ENCODE data around the gene RAD54L. TPM values are rescaled to one million over a fixed set of nuclear protein-coding genes. Genes with fewer than 3 reads are reported as not detected.
"Not testable (repeated sequence)": the region's sequence is repeated elsewhere in the genome, so short reads cannot be mapped to it uniquely, and the experiment has no call there.

The RAD54L gene
- polyA plus RNA-seq, 1 donor from 2014 or later, result 1.1 TPM

DNA sequence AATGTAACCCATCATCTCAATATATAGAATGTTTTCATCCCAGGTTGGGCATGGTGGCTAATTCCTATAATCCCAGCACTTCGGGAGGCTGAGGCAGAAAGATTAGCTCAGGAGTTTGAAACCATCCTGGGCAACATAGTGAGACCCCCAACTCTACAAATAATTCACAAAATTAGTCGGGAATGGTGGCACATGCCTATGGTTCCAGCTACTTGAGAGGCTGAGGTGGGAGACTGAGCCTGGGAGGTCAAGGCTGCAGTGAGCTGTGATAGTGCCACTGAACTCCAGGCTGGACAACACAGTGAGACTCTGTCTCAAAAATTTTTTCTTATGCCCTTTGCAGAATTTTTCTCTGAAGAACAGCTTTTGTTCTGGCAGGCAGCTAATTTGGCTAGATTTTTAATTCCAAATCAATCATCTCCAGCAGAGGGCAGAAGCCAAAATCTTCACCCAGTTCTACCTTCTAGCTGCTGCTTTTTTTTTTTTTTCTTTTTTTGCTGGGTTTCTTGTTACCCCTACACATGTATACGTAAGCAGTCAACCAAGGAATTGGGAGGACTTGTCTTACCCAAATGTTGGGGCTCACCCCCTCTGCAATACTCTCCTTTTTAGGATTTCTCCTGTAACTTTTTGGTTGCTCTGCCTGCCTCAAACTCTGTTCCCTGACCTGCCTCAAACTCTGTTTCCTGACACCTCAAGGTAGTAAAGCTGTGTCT is 2.7 kb upstream of the RAD54L start:
- H4K20me1 ChIP-seq (ENCODE audit: insufficient read depth), result no peaks in the 10 kb centered on the region
- H3F3A ChIP-seq (ENCODE audit: insufficient read depth, low read length, poor library complexity, severe bottlenecking), result no peaks in the 10 kb centered on the region
- H3K27me3 ChIP-seq (ENCODE audit: insufficient read depth, low read depth, low read length), result no peaks in the 10 kb centered on the region
- H3K27ac ChIP-seq (ENCODE audit: low read length), result no peak overlapping the region
- no peak overlapping the region for H2AFZ ChIP-seq (ENCODE audit: low read depth, low read length)
- no peaks in the 10 kb centered on the region for H3K79me2 ChIP-seq (replicated peaks; ENCODE audit: insufficient read depth, low read length)
- no peaks in the 10 kb centered on the region for H3K9me3 ChIP-seq (ENCODE audit: low read length)
- no peak for TF ChIP-seq POLR2AphosphoS5 (IDR thresholded peaks at IDR 0.05)
- TF ChIP-seq MXI1 (conservative IDR thresholded peaks at IDR 0.05; ENCODE audit: poor library complexity, severe bottlenecking), result no peak
- TF ChIP-seq SMC3 (conservative IDR thresholded peaks at IDR 0.05; ENCODE audit: poor library complexity), result no peak
- TF ChIP-seq EZH2 (IDR thresholded peaks at IDR 0.05; ENCODE audit: borderline replicate concordance, insufficient read depth, low read length, poor library complexity, severe bottlenecking), result no peak
- no peak for TF ChIP-seq EP300 (conservative IDR thresholded peaks at IDR 0.05; ENCODE audit: poor library complexity, severe bottlenecking)
- no peaks in the 10 kb centered on the region for H3K36me3 ChIP-seq (ENCODE audit: insufficient read depth, low read length)
- H3K4me2 ChIP-seq (ENCODE audit: low read length), result no peak overlapping the region
- no peaks in the 10 kb centered on the region for H3K9me2 ChIP-seq (ENCODE audit: insufficient read depth, low read length)
- no peak overlapping the region for H3K9ac ChIP-seq (ENCODE audit: low read length)
- H3K4me3 ChIP-seq (ENCODE audit: low read length), result no peak overlapping the region

DNA sequence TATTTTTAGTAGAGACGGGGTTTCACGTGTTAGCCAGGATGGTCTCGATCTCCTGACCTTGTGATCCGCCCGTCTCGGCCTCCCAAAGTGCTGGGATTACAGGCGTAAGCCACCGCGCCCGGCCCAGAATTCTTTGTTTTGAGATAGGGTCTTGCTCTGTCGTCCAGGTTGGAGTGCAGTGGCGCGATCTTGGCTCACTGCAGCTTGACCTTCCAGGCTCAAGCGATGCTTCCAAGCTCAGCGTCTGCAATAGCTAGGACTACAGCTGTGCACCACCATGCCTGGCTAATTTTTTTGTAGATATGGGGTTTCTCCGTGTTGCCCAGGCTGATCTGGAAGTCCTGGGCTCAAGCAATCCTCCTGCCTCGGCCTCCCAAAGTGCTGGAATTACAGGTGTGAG is 1.4 kb upstream of the RAD54L start:
- H3K4me2 ChIP-seq (ENCODE audit: low read length); H3K27ac ChIP-seq (ENCODE audit: low read length); H3K27me3 ChIP-seq (ENCODE audit: insufficient read depth, low read depth, low read length); H3K79me2 ChIP-seq (replicated peaks; ENCODE audit: insufficient read depth, low read length); H3K9me2 ChIP-seq (ENCODE audit: insufficient read depth, low read length); H3K9me3 ChIP-seq (ENCODE audit: low read length); H3K4me3 ChIP-seq (ENCODE audit: low read length); H4K20me1 ChIP-seq (ENCODE audit: insufficient read depth); H3K9ac ChIP-seq (ENCODE audit: low read length); H2AFZ ChIP-seq (ENCODE audit: low read depth, low read length); H3F3A ChIP-seq (ENCODE audit: insufficient read depth, low read length, poor library complexity, severe bottlenecking); H3K36me3 ChIP-seq (ENCODE audit: insufficient read depth, low read length): not testable (repeated sequence)

DNA sequence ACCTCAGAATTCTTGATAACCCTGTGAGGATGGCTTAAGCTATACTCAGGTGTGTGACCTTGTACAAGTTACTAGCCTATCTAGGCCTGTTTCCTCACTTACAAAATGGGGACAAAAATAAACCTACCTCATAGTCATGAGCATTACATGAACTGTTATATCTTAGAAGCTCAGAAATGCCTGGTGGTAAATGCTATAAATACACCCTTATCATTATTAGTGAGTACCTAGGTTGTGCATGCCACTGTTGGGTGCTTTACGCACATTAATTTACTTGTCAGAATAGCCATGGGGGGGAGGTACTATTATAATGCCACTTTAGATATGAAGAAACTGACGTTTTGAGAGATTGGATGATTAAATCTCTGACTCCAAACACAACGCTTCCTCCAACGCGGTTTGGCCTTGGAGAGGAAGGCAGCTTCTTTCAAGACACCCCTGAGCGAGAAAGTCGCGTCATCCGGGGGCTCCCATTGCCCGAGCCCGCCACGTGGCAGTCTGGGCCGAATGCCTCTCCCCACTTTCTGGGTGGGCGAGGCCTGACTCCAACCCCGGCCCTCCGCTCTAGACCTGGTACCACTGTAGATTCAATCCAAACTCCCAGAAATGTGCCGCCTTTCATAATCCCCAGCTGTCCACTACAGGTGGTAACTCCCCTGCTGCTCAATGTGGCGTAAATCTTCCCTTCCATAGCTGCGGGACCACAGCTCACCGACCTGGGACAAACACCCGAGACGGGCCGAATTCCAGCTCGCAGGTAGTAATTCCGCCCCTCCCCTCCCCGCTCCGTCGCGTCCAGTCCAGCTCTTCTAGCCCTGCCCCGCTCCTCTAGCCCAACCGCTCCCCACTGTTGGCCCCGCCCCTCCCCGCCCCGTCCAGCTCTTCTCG is 771 bp upstream of the RAD54L start:
- Histone ChIP-seq H3K27ac (ENCODE audit: low read length) (peak overlapping the region; percentile 39), H3K9ac (ENCODE audit: low read length) (peak overlapping the region; percentile 46), H3K79me2 (replicated peaks; ENCODE audit: insufficient read depth, low read length) (no peaks in the 10 kb centered on the region), H3K27me3 (ENCODE audit: insufficient read depth, low read depth, low read length) (no peaks in the 10 kb centered on the region), H3K9me2 (ENCODE audit: insufficient read depth, low read length) (no peaks in the 10 kb centered on the region), H3K4me2 (ENCODE audit: low read length) (peak overlapping the region; percentile 60), H3F3A (ENCODE audit: insufficient read depth, low read length, poor library complexity, severe bottlenecking) (no peaks in the 10 kb centered on the region), H3K4me3 (ENCODE audit: low read length) (peak overlapping the region; percentile 73), H3K9me3 (ENCODE audit: low read length) (no peaks in the 10 kb centered on the region), H3K36me3 (ENCODE audit: insufficient read depth, low read length) (no peaks in the 10 kb centered on the region), H2AFZ (ENCODE audit: low read depth, low read length) (peak overlapping the region; percentile 49), H4K20me1 (ENCODE audit: insufficient read depth) (no peaks in the 10 kb centered on the region)
- TF ChIP-seq RAD21 (conservative IDR thresholded peaks at IDR 0.05) (no peak), EP300 (conservative IDR thresholded peaks at IDR 0.05; ENCODE audit: poor library complexity, severe bottlenecking) (peak; percentile 31)
- TF ChIP-seq, protein P1, sequence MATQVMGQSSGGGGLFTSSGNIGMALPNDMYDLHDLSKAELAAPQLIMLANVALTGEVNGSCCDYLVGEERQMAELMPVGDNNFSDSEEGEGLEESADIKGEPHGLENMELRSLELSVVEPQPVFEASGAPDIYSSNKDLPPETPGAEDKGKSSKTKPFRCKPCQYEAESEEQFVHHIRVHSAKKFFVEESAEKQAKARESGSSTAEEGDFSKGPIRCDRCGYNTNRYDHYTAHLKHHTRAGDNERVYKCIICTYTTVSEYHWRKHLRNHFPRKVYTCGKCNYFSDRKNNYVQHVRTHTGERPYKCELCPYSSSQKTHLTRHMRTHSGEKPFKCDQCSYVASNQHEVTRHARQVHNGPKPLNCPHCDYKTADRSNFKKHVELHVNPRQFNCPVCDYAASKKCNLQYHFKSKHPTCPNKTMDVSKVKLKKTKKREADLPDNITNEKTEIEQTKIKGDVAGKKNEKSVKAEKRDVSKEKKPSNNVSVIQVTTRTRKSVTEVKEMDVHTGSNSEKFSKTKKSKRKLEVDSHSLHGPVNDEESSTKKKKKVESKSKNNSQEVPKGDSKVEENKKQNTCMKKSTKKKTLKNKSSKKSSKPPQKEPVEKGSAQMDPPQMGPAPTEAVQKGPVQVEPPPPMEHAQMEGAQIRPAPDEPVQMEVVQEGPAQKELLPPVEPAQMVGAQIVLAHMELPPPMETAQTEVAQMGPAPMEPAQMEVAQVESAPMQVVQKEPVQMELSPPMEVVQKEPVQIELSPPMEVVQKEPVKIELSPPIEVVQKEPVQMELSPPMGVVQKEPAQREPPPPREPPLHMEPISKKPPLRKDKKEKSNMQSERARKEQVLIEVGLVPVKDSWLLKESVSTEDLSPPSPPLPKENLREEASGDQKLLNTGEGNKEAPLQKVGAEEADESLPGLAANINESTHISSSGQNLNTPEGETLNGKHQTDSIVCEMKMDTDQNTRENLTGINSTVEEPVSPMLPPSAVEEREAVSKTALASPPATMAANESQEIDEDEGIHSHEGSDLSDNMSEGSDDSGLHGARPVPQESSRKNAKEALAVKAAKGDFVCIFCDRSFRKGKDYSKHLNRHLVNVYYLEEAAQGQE (IDR thresholded peaks at IDR 0.05; ENCODE audit: borderline replicate concordance), result peak; percentile 22
- TF ChIP-seq, protein P2, sequence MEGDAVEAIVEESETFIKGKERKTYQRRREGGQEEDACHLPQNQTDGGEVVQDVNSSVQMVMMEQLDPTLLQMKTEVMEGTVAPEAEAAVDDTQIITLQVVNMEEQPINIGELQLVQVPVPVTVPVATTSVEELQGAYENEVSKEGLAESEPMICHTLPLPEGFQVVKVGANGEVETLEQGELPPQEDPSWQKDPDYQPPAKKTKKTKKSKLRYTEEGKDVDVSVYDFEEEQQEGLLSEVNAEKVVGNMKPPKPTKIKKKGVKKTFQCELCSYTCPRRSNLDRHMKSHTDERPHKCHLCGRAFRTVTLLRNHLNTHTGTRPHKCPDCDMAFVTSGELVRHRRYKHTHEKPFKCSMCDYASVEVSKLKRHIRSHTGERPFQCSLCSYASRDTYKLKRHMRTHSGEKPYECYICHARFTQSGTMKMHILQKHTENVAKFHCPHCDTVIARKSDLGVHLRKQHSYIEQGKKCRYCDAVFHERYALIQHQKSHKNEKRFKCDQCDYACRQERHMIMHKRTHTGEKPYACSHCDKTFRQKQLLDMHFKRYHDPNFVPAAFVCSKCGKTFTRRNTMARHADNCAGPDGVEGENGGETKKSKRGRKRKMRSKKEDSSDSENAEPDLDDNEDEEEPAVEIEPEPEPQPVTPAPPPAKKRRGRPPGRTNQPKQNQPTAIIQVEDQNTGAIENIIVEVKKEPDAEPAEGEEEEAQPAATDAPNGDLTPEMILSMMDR (IDR thresholded peaks at IDR 0.05; ENCODE audit: poor library complexity, severe bottlenecking), result peak; percentile 18
